ENCODE data around the gene SVIL. TPM values are rescaled to one million over a fixed set of nuclear protein-coding genes. Genes with fewer than 3 reads are reported as not detected.

The SVIL gene
- total RNA-seq, 1 experiment from 2014 or later: 15.3 TPM

DNA sequence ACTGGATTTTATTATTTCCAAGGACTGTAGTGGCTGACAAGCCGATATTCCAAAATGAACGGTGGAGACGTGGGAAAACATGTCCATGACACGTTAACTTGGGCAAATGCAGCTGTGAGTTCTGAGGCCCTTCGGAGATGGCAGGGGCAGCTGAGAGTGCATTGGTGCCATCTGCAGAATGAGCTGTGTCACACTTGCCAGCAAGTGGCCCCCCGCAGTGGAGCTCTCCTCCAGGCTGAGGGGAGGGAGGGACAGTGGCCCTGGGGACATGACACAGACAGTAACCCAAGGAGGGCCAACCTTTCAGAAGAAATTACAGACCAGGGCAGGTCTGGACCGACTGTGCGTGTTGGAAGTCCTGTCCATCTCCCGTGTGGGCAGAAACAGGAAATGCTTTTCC, 139.4 kb downstream of the SVIL start:
- peaks cover 15 to 18% of the 10 kb centered on the region in 2 experiments for H3K4me1 Mint-ChIP-seq
- TF ChIP-seq CTCF (conservative IDR thresholded peaks at IDR 0.05): no peak
- H3K14ac ChIP-seq (ENCODE audit: insufficient read depth, low read length): no peak overlapping the region
- H3T11ph ChIP-seq (ENCODE audit: low read length): no peak overlapping the region
- H3K79me1 ChIP-seq (ENCODE audit: insufficient read depth, low read depth, low read length, poor library complexity, severe bottlenecking): no peaks in the 10 kb centered on the region
- no peaks in the 10 kb centered on the region for H3K9me3 ChIP-seq (ENCODE audit: control insufficient read depth, low read depth, low read length)
- no peak overlapping the region for H4K5ac ChIP-seq (ENCODE audit: insufficient read length, low read depth, low read length)
- no peak overlapping the region for H3K56ac ChIP-seq (ENCODE audit: insufficient read length, low read depth, low read length)
- no peak overlapping the region for H3K9ac ChIP-seq (ENCODE audit: extremely low read depth, insufficient read length, low read length)
- H4K8ac ChIP-seq (replicated peaks; ENCODE audit: insufficient read length, low read depth, low read length): no peak overlapping the region
- no peaks in the 10 kb centered on the region for H3K27me3 ChIP-seq (ENCODE audit: insufficient read depth, low read length)
- no peaks in the 10 kb centered on the region for H4K20me1 ChIP-seq (ENCODE audit: control insufficient read depth, insufficient read depth, insufficient read length)
- H2AFZ ChIP-seq (ENCODE audit: low read length): no peak overlapping the region
- no peak overlapping the region for H3K4me2 ChIP-seq (ENCODE audit: insufficient read depth, insufficient read length, low read length)
- H3K4me1 ChIP-seq (ENCODE audit: insufficient read depth, low read length): no peaks in the 10 kb centered on the region
- H3K9me3 Mint-ChIP-seq: no peaks in the 10 kb centered on the region
- H3K36me3 Mint-ChIP-seq (ENCODE audit: insufficient read depth in 1 of 3, low read depth in 3 of 3): peaks cover 0 to 21% (median 0%) of the 10 kb centered on the region in 3 experiments; a peak in 4 of 7 replicates
- H2AK5ac ChIP-seq (ENCODE audit: insufficient read length, low read length): no peak overlapping the region
- H2BK12ac ChIP-seq (ENCODE audit: insufficient read length, low read depth, low read length): no peak overlapping the region
- no peak overlapping the region for H3K27ac ChIP-seq (ENCODE audit: insufficient read length, low read depth, low read length)
- no peaks in the 10 kb centered on the region for H3K79me2 ChIP-seq (ENCODE audit: insufficient read depth, low read length)
- H2BK5ac ChIP-seq (ENCODE audit: insufficient read length, low read length): no peak overlapping the region
- H3K27me3 Mint-ChIP-seq (ENCODE audit: low read depth): no peaks in the 10 kb centered on the region
- H2BK120ac ChIP-seq (ENCODE audit: low read depth, low read length, poor library complexity, severe bottlenecking): no peak overlapping the region
- H3K23ac ChIP-seq (ENCODE audit: insufficient read length, low read depth, low read length): no peak overlapping the region
- H3K27ac Mint-ChIP-seq: no peak overlapping the region; a peak in 2 of 7 replicates
- no peak overlapping the region for H4K91ac ChIP-seq (ENCODE audit: insufficient read length, low read depth, low read length)
- no peaks in the 10 kb centered on the region for H3K23me2 ChIP-seq (ENCODE audit: insufficient read length, low read depth, low read length, poor library complexity, severe bottlenecking)
- H3K4ac ChIP-seq (ENCODE audit: low read depth, low read length): no peak overlapping the region
- no peak for DNase-seq
- H3K4me3 Mint-ChIP-seq: no peak overlapping the region
- H3K18ac ChIP-seq (ENCODE audit: insufficient read length, low read depth, low read length): no peak overlapping the region
- no CpG with 5 or more reads among the region's 9 CpGs for WGBS (ENCODE audit: extremely low coverage, insufficient read length, low lambda C conversion rate)
- no peak overlapping the region for H2BK15ac ChIP-seq (ENCODE audit: low read depth, low read length)
- H2BK20ac ChIP-seq (ENCODE audit: low read depth, low read length, poor library complexity, severe bottlenecking): no peak overlapping the region
